DMS 273 (cell line): ENCODE results near the gene ERBIN.
"Not testable (repeated sequence)": the region's sequence is repeated elsewhere in the genome, so short reads cannot be mapped to it uniquely, and the experiment has no call there.

Experiments used
- DNase-seq: peaks from one replicate; lab custom pipeline; 2025; ENCODE audit not compliant: unreplicated experiment; lab: John Stamatoyannopoulos, UW

The ERBIN gene

GRCh38 chr5:66002415-66002814 is 76.0 kb downstream of the ERBIN start:
- DNase-seq = no peak

DNA sequence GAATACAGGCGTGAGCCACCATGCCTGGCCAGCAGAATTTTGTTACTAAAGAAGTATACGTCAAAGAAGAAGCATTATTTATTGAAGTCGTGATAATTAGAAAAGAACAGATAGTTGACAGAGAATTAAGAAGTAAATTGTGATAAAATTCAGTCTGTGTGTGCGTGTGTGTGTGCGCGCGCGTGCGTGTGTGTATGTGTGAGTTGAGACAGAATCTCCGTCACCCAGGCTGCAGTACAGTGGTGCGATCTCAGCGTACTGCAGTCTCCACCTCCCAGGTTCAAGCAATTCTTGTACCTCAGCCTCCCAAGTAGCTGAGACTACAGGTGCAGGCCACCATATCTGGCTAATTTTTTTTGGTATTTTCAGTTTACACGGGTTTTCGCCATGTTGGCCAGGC is 77.8 kb downstream of the ERBIN start:
- DNase-seq = no peak

GRCh38 chr5:66009277-66009676 is 82.9 kb downstream of the ERBIN start:
- DNase-seq = no peak

GRCh38 chr5:66010476-66010875 is 84.1 kb downstream of the ERBIN start:
- no peak for DNase-seq

- DNase-seq = no peak
Measured at GRCh38 chr5:66012271-66012670, 85.9 kb downstream of the ERBIN start.

- DNase-seq = no peak
Measured at GRCh38 chr5:66013397-66013796, 87.0 kb downstream of the ERBIN start.

GRCh38 chr5:66013906-66014305 is 87.5 kb downstream of the ERBIN start:
- no peak for DNase-seq

DNA sequence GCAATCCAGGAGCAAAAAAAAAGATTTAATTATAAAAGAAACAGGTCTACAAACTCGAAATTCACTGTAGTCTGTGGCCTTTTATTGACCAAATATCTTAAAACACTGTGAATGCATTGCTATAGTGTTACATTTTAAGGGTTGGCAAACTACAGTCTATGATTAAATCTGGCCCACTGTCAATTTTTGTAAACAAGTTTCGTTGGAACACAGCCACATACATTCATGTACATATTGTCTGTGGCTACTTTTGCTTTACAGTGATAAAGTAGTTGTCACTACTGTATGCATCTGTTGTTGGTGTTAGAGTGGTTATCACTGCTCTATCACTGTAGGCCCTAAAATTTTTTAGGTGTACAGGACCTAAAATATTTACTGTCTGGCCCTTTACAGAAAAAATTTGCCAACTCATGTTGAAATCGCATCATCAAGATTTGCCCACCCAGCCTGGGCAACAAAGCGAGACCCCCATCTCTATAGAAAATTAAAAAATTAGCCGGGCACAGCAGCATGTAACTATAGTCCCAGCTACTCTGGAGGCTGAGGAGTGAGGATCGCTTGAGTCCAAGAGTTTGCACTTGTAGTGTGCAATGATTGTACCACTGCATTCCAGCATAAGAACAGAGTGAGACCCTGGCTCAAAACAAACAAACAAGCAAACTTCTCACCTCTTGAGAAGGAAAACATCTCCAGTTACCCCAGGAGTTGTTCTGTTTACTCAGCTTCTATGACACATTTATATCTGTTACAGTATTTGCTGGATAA is 89.0 kb downstream of the ERBIN start:
- peak; percentile 4 for DNase-seq

- DNase-seq = no peak
Measured at GRCh38 chr5:66021585-66021984, 95.2 kb downstream of the ERBIN start.

GRCh38 chr5:66039296-66039695 is 112.9 kb downstream of the ERBIN start:
- DNase-seq = no peak

DNA sequence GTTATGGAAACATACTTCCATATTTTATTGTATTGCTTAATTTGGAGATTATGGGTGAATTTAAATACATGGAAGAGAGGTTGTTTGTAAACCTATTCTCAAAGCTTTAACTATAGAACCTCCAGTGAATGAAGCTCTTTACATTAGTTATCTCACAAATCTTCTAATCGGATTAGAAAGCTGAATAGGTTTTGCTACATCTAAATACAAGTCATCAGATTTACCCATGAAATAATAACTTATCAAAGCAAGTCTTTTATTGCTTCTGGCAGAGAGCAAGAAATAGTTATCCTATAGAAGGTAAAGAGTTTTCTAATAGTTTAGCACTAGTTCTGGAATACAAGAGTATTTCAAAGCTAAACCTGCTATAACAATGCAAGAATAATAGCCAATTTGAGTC is 113.3 kb downstream of the ERBIN start:
- no peak for DNase-seq

GRCh38 chr5:66041627-66042026 is 115.3 kb downstream of the ERBIN start:
- DNase-seq = no peak

DNA sequence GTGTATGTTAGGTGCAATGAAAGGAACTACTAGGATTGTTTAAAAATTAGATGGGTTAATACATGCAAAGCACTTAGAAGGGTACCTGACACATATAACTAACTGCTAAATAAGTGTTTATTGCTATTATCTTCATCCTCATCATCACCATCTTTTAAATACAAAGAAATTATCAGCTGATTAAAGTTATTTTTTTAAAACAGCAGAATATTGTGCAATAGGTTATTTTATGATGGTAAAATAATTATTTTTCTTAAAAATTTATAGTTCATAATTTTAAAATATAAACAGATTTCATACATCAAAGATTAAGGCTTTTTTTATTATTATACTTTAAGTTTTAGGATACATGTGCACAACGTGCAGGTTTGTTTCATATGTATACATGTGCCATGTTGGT is 130.9 kb downstream of the ERBIN start:
- DNase-seq = no peak

DNA sequence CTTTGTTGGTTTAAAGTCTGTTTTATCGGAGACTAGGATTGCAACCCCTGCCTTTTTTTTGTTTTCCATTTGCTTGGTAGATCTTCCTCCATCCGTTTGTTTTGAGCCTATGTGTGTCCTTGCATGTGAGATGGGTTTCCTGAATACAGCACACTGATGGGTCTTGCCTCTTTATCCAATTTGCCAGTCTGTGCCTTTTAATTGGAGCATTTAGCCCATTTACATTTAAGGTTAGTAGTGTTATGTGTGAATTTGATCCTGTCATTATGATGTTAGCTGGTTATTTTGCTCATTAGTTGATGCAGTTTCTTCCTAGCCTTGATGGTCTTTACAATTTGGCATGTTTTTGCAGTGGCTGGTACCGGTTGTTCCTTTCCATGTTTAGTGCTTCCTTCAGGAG is 134.9 kb downstream of the ERBIN start:
- not testable (repeated sequence) for DNase-seq

DNA sequence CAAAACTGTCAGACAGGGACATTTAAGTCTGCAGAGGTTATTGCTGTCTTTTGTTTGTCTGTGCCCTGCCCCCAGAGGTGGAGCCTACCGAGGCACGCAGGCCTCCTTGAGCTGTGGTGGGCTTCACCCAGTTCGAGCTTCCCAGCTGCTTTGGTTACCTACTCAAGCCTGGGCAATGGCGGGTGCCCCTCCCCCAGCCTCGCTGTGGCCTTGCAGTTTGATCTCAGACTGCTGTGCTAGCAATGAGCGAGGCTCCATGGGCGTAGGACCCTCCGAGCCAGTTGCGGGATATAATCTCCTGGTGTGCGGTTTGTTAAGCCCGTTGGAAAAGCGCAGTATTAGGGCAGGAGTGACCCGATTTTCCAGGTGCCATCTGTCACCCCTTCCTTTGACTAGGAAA is 136.7 kb downstream of the ERBIN start:
- not testable (repeated sequence) for DNase-seq

DNA sequence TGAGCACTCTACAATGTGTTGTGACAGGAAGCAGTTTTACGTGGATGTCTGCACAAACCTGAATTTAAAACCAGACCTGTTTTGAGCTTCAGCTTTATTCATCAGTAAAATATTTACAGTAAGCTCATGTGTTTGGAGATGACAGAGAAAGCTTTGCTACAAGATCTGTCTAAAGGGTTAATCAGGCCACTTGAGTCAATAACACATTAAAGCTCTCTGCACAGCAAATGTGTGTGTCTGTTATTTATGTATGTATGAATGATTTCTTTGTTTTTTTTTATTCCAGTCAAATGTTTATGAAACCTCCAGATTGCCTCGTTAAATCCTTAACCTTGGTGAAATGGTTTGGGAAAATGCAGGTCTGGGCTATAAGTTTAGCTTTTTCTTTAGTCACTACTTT is 140.5 kb downstream of the ERBIN start:
- no peak for DNase-seq

GRCh38 chr5:66072031-66072430 is 145.7 kb downstream of the ERBIN start:
- no peak for DNase-seq

- DNase-seq = peak; percentile 43
Measured at GRCh38 chr5:66074901-66075300, 148.5 kb downstream of the ERBIN start.

DNA sequence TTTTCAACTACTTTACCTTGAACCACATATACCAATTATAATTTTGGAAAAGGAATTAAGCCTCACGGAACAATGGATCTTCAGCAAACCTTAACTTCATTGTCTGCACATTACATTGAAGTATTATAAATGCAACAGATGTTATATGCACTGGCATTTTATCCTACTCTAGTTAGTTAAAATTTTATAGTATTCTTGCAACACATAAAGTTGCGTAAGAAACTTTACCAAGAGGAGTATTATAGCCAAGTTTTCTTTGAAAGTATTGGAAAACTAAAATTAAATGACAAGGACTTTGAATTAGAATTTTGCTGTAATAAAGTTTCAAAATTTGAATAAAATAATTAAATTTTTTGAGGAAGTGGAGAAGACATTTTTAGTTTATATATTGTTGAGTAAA is 154.3 kb downstream of the ERBIN start:
- DNase-seq = no peak

- no peak for DNase-seq
Measured at GRCh38 chr5:66089384-66089783, 163.0 kb downstream of the ERBIN start.

GRCh38 chr5:66100851-66101250 is 174.5 kb downstream of the ERBIN start:
- DNase-seq = no peak

- no peak for DNase-seq
Measured at GRCh38 chr5:66113160-66113559, 186.8 kb downstream of the ERBIN start.

- DNase-seq = peak; percentile 64
Measured at GRCh38 chr5:66118304-66118703, 191.9 kb downstream of the ERBIN start.
